Endodermal cell (in vitro differentiated cells): ENCODE measurements around the gene PRDM2. TPM values are rescaled to one million over a fixed set of nuclear protein-coding genes. Genes with fewer than 3 reads are reported as not detected.

Experiments used
- DNase-seq: peaks from one replicate; pipeline ENCODE4 v3.0.0-alpha.2; 2017
- H3K27ac ChIP-seq: 2 replicates; pipeline ENCODE4 v1.5.1; 2013; ENCODE audit warnings: mild to moderate bottlenecking, low read depth, low read length, moderate library complexity
- H3K27me3 ChIP-seq: 2 replicates; pipeline ENCODE4 v1.6.1; 2013; ENCODE audit warnings: mild to moderate bottlenecking, low read length, moderate library complexity; ENCODE audit not compliant: insufficient read depth, control insufficient read depth, poor library complexity, severe bottlenecking
- H3K36me3 ChIP-seq: 2 replicates; pipeline ENCODE4 v1.7.0; 2013; ENCODE audit warnings: mild to moderate bottlenecking, low read length, moderate library complexity; ENCODE audit not compliant: control insufficient read depth, insufficient read depth
- H3K4me1 ChIP-seq: one replicate; pipeline ENCODE4 v1.7.0; 2013; ENCODE audit warnings: low read length; ENCODE audit not compliant: control insufficient read depth, insufficient read depth
- H3K4me3 ChIP-seq: 2 replicates; pipeline ENCODE4 v1.5.1; 2013; ENCODE audit warnings: mild to moderate bottlenecking, low read length, moderate library complexity
- H3K9ac ChIP-seq: 2 replicates; pipeline ENCODE4 v1.6.1; 2013; ENCODE audit warnings: mild to moderate bottlenecking, low read length, moderate library complexity; ENCODE audit not compliant: poor library complexity, severe bottlenecking; ENCODE audit errors: extremely low read depth
- H3K9me3 ChIP-seq: 2 replicates; pipeline ENCODE4 v1.6.1; 2013; ENCODE audit warnings: mild to moderate bottlenecking, low read length, moderate library complexity; ENCODE audit not compliant: control insufficient read depth
- H3K27ac Mint-ChIP-seq: 2 replicates; pipeline ENCODE4 v1.8.0; 2020; ENCODE audit warnings: mixed read lengths
- H3K27me3 Mint-ChIP-seq: 2 replicates; pipeline ENCODE4 v1.8.0; 2021; ENCODE audit warnings: mild to moderate bottlenecking, mixed read lengths; ENCODE audit not compliant: insufficient read depth
- H3K36me3 Mint-ChIP-seq: 2 replicates; pipeline ENCODE4 v1.8.0; 2020; ENCODE audit warnings: low read depth, mixed read lengths
- H3K4me1 Mint-ChIP-seq: 2 replicates; pipeline ENCODE4 v1.8.0; 2020; ENCODE audit warnings: mixed read lengths
- H3K4me3 Mint-ChIP-seq: 2 replicates; pipeline ENCODE4 v1.8.0; 2020; ENCODE audit warnings: mild to moderate bottlenecking, moderate library complexity, mixed read lengths
- H3K9me3 Mint-ChIP-seq: 2 replicates; pipeline ENCODE4 v1.8.0; 2020; ENCODE audit warnings: mild to moderate bottlenecking, mixed read lengths
- WGBS, 2 experiments: methylation state at CpG; one replicate each; pipeline versions ENCODE4 v1.1.5 to v1.1.7; 2013; ENCODE audit warnings: missing lambda C conversion rate in 2 of 2, mixed read lengths in 1 of 2; ENCODE audit not compliant: insufficient coverage in 1 of 2, insufficient read length in 1 of 2; 5-methylcytosine and 5-hydroxymethylcytosine counted together
- total RNA-seq, 2 donors: library from RNA; stranded (reverse); fragmentation: NEBNext Ultra II Directional in 1 of 2; extraction: Animal tissue kit (Norgen Biotek cat#: 25700) in 1 of 2; gene quantifications; 2 replicates in 1 of 2; 3 replicates in 1 of 2; pipeline ENCODE4 v1.2.1, GENCODE V29; 2021
- TF ChIP-seq, protein P1 (sequence below): fragments of 200-600 bp; sonication (generic); conservative IDR thresholded peaks from 2 replicates; pipeline ENCODE4 v1.5.0; 2021; ENCODE audit warnings: antibody characterized with exemption, mild to moderate bottlenecking

PRDM2 gene
- total RNA-seq, 2 donors from 2014 or later = 29.4 to 35.4 TPM

DNA sequence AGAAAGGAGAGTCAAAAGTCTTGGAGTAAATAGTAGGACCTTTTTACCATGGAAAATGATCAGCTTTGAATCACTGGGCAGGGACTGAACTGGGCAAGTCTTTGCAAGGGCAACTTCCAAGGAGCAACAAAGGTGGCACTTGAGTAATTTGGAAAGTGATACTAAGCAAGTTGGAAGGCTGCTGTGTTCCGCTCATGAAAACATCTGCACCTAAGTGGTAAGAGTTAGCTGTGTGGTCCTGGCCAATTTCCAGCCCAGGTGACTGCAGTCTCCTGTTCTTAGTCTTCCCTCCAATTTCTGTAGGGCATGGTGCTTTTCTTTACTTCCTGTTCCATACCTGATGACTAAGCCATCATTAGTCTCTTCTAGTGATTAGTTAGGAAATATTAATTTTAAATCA is 35.5 kb upstream of the PRDM2 start:
- Histone ChIP-seq H3K9me3 (peaks cover 6% of the 10 kb centered on the region), H3K27ac (no peak overlapping the region), H3K4me1 (no peaks in the 10 kb centered on the region), H3K4me3 (no peak overlapping the region), H3K36me3 (no peaks in the 10 kb centered on the region), H3K27me3 (peaks cover 33% of the 10 kb centered on the region), H3K9ac (no peak overlapping the region)
- no peaks in the 10 kb centered on the region for H3K27me3 Mint-ChIP-seq
- H3K4me3 Mint-ChIP-seq = no peak overlapping the region
- DNase-seq = no peak
- 96 to 100% methylated on average over 1 of the region's 1 CpG for WGBS, 2 experiments
- peaks cover under 1% of the 10 kb centered on the region for H3K36me3 Mint-ChIP-seq
- H3K9me3 Mint-ChIP-seq = peaks cover 7% of the 10 kb centered on the region
- H3K4me1 Mint-ChIP-seq = peaks cover 4% of the 10 kb centered on the region
- TF ChIP-seq, protein P1, sequence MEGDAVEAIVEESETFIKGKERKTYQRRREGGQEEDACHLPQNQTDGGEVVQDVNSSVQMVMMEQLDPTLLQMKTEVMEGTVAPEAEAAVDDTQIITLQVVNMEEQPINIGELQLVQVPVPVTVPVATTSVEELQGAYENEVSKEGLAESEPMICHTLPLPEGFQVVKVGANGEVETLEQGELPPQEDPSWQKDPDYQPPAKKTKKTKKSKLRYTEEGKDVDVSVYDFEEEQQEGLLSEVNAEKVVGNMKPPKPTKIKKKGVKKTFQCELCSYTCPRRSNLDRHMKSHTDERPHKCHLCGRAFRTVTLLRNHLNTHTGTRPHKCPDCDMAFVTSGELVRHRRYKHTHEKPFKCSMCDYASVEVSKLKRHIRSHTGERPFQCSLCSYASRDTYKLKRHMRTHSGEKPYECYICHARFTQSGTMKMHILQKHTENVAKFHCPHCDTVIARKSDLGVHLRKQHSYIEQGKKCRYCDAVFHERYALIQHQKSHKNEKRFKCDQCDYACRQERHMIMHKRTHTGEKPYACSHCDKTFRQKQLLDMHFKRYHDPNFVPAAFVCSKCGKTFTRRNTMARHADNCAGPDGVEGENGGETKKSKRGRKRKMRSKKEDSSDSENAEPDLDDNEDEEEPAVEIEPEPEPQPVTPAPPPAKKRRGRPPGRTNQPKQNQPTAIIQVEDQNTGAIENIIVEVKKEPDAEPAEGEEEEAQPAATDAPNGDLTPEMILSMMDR = no peak
- H3K27ac Mint-ChIP-seq = no peak overlapping the region

DNA sequence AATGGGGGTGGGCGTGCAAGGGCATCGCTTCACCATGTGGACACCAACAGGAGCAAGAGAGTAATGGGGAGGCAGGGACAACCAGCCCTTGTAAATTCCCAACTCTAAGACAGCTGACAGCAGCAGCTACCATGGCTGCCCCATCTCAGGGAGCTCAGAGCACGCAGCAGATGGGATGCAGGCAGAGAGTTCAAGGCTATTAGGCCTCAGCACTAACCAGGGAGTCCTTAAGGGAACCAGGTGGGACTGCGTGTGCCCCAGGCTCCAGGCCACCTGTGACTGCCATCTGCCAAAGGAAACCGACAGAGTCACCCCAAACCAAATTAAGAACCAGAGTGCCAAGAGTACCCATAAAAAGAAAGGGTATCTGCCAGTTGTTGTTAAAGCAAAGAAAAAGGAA is 33.7 kb upstream of the PRDM2 start:
- H3K9me3 Mint-ChIP-seq = no peaks in the 10 kb centered on the region
- no peak for DNase-seq
- peaks cover 6% of the 10 kb centered on the region for H3K27me3 Mint-ChIP-seq
- Histone ChIP-seq H3K4me3 (no peak overlapping the region), H3K4me1 (no peaks in the 10 kb centered on the region), H3K36me3 (no peaks in the 10 kb centered on the region), H3K27me3 (peaks cover 33% of the 10 kb centered on the region), H3K9ac (no peak overlapping the region), H3K27ac (no peak overlapping the region), H3K9me3 (no peaks in the 10 kb centered on the region)
- TF ChIP-seq, protein P1 = no peak
- 97 to 100% methylated on average over 1 to 5 of the region's 5 CpGs for WGBS, 2 experiments
- H3K36me3 Mint-ChIP-seq = no peaks in the 10 kb centered on the region
- no peak overlapping the region for H3K27ac Mint-ChIP-seq
- H3K4me1 Mint-ChIP-seq = peaks cover 4% of the 10 kb centered on the region
- H3K4me3 Mint-ChIP-seq = no peak overlapping the region

DNA sequence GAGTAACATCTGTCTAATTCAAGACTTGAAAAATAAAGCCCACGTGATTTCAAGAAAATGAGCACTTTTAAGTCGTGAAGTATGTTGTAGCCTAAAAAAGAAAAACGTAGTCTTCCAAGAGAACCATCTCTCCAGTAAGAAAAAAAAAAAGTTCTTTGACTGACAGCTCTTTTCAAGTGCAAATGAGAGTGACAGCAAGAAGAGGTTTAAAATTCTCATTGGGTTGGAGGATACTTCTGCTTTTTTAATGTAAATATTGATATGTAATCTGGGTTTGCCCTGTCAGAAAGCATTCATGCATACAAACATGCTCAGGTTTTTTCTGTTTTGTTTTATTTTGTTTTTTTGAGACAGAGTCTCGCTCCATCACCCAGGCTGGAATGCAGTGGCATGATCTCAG is 32.3 kb upstream of the PRDM2 start:
- no peaks in the 10 kb centered on the region for H3K36me3 Mint-ChIP-seq
- H3K9me3 Mint-ChIP-seq = no peaks in the 10 kb centered on the region
- Histone ChIP-seq H3K9me3 (no peaks in the 10 kb centered on the region), H3K27me3 (peaks cover 25% of the 10 kb centered on the region), H3K9ac (no peak overlapping the region), H3K36me3 (no peaks in the 10 kb centered on the region), H3K27ac (no peak overlapping the region), H3K4me1 (no peaks in the 10 kb centered on the region), H3K4me3 (no peak overlapping the region)
- DNase-seq = no peak
- H3K4me3 Mint-ChIP-seq = no peak overlapping the region
- TF ChIP-seq, protein P1 = no peak
- 81 to 93% methylated on average over 3 to 4 of the region's 4 CpGs for WGBS, 2 experiments
- peaks cover 6% of the 10 kb centered on the region for H3K27me3 Mint-ChIP-seq
- peaks cover 4% of the 10 kb centered on the region for H3K4me1 Mint-ChIP-seq
- no peak overlapping the region for H3K27ac Mint-ChIP-seq
